ENCODE measurements around the gene LRRC36.
A peak's percentile ranks its signal among the peaks of the same experiment; 100 is the strongest.

DNA sequence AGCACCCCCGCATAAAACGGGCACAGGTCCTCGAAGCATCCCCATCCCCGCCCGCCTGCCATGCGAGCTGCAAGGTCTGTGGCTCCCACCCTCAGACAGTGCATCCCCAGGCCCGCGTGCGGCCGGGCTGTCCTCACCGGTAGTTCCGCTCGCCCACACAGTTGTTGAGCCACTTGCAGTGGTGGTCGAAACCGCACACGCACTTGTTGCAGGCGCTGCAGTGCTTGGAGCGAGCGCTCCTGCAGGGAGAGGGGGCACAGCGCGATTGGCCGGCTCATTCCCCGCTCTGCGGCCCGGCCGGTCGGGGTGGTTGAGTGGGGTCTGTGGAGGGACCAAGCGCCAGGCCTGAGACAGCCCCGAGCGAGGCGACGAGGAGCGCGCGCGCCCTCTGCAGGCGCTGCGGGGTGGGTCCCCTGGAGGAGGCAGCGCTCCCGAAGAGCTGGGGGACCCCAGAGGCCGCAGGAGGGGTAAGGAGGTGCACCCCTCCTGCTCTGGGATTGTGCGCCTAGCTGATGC is 72.7 kb downstream of the LRRC36 start:
- TF ChIP-seq, protein P1, sequence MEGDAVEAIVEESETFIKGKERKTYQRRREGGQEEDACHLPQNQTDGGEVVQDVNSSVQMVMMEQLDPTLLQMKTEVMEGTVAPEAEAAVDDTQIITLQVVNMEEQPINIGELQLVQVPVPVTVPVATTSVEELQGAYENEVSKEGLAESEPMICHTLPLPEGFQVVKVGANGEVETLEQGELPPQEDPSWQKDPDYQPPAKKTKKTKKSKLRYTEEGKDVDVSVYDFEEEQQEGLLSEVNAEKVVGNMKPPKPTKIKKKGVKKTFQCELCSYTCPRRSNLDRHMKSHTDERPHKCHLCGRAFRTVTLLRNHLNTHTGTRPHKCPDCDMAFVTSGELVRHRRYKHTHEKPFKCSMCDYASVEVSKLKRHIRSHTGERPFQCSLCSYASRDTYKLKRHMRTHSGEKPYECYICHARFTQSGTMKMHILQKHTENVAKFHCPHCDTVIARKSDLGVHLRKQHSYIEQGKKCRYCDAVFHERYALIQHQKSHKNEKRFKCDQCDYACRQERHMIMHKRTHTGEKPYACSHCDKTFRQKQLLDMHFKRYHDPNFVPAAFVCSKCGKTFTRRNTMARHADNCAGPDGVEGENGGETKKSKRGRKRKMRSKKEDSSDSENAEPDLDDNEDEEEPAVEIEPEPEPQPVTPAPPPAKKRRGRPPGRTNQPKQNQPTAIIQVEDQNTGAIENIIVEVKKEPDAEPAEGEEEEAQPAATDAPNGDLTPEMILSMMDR (conservative IDR thresholded peaks at IDR 0.05; ENCODE audit: low read depth in 2 of 2) = peak; percentile 75 to 91
- TF ChIP-seq ZNF114 (CRISPR knock-in tag; IDR thresholded peaks at IDR 0.05) = no peak
- no peak for TF ChIP-seq POLR2AphosphoS5 (IDR thresholded peaks at IDR 0.05; ENCODE audit: low read depth)
- TF ChIP-seq EZH2phosphoT487 (IDR thresholded peaks at IDR 0.05; ENCODE audit: unreplicated experiment) = no peak
- 0 out of 2 replicates have a peak, but pooled peaks have one; percentile 6 for TF ChIP-seq CREB1 (CRISPR knock-in tag; IDR thresholded peaks at IDR 0.05; ENCODE audit: low read depth)
- TF ChIP-seq EZH2 (IDR thresholded peaks at IDR 0.05; ENCODE audit: low read depth, unreplicated experiment) = peak; percentile 24
- TF ChIP-seq NANOG (IDR thresholded peaks at IDR 0.05; ENCODE audit: borderline replicate concordance) = no peak
- no peak for TF ChIP-seq STAT1 (IDR thresholded peaks at IDR 0.05; ENCODE audit: unreplicated experiment)
- TF ChIP-seq, protein P2, sequence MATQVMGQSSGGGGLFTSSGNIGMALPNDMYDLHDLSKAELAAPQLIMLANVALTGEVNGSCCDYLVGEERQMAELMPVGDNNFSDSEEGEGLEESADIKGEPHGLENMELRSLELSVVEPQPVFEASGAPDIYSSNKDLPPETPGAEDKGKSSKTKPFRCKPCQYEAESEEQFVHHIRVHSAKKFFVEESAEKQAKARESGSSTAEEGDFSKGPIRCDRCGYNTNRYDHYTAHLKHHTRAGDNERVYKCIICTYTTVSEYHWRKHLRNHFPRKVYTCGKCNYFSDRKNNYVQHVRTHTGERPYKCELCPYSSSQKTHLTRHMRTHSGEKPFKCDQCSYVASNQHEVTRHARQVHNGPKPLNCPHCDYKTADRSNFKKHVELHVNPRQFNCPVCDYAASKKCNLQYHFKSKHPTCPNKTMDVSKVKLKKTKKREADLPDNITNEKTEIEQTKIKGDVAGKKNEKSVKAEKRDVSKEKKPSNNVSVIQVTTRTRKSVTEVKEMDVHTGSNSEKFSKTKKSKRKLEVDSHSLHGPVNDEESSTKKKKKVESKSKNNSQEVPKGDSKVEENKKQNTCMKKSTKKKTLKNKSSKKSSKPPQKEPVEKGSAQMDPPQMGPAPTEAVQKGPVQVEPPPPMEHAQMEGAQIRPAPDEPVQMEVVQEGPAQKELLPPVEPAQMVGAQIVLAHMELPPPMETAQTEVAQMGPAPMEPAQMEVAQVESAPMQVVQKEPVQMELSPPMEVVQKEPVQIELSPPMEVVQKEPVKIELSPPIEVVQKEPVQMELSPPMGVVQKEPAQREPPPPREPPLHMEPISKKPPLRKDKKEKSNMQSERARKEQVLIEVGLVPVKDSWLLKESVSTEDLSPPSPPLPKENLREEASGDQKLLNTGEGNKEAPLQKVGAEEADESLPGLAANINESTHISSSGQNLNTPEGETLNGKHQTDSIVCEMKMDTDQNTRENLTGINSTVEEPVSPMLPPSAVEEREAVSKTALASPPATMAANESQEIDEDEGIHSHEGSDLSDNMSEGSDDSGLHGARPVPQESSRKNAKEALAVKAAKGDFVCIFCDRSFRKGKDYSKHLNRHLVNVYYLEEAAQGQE (IDR thresholded peaks at IDR 0.05; ENCODE audit: unreplicated experiment) = no peak
- TF ChIP-seq, protein P3, sequence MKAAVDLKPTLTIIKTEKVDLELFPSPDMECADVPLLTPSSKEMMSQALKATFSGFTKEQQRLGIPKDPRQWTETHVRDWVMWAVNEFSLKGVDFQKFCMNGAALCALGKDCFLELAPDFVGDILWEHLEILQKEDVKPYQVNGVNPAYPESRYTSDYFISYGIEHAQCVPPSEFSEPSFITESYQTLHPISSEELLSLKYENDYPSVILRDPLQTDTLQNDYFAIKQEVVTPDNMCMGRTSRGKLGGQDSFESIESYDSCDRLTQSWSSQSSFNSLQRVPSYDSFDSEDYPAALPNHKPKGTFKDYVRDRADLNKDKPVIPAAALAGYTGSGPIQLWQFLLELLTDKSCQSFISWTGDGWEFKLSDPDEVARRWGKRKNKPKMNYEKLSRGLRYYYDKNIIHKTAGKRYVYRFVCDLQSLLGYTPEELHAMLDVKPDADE (IDR thresholded peaks at IDR 0.05) = no peak
